Left ventricle myocardium inferior (tissue), 1 donor: ENCODE results near the gene NXF1. TPM values are rescaled to one million over a fixed set of nuclear protein-coding genes. Genes with fewer than 3 reads are reported as not detected.
"Not testable (repeated sequence)": the region's sequence is repeated elsewhere in the genome, so short reads cannot be mapped to it uniquely, and the experiment has no call there.

Source experiments
- DNase-seq: peaks from one replicate; pipeline ENCODE4 v3.0.0-alpha.2; 2020
- H3K27ac ChIP-seq: fragments of 200-600 bp; replicated peaks from 2 replicates; pipeline ENCODE4 v1.8.0; 2021
- H3K27me3 ChIP-seq: fragments of 200-600 bp; 2 replicates; pipeline ENCODE4 v1.8.0; 2021; ENCODE audit warnings: low read depth
- H3K36me3 ChIP-seq: fragments of 200-600 bp; 2 replicates; pipeline ENCODE4 v1.8.0; 2021
- H3K4me1 ChIP-seq: fragments of 200-600 bp; 2 replicates; pipeline ENCODE4 v1.8.0; 2021
- H3K4me3 ChIP-seq: fragments of 200-600 bp; 2 replicates; pipeline ENCODE4 v1.8.0; 2021; ENCODE audit warnings: mild to moderate bottlenecking, moderate library complexity
- H3K9me3 ChIP-seq: fragments of 200-600 bp; replicated peaks from 2 replicates; pipeline ENCODE4 v1.8.0; 2021
- intact Hi-C: fragments of 100-400 bp; cut with micrococcal nuclease; formaldehyde crosslinking; loops from one replicate; pipeline ENCODE4 v1.11.0; 2022
- total RNA-seq: library from RNA; stranded (reverse); fragmentation: NEBNext Ultra II Directional; extraction: Animal tissue kit (Norgen Biotek cat#: 25700); gene quantifications from one replicate; pipeline ENCODE4 v1.2.1, GENCODE V29; 2021
- TF ChIP-seq, protein P1 (sequence below): fragments of 200-600 bp; IDR thresholded peaks from 2 replicates; pipeline ENCODE4 v1.8.0; 2021; ENCODE audit warnings: antibody characterized with exemption, mild to moderate bottlenecking, borderline replicate concordance
- donor health status: DM: no; HTN: yes; CAD: no; lungs with severe emphysema.

Gene NXF1
- total RNA-seq, 1 donor from 2014 or later = 43.2 TPM

DNA sequence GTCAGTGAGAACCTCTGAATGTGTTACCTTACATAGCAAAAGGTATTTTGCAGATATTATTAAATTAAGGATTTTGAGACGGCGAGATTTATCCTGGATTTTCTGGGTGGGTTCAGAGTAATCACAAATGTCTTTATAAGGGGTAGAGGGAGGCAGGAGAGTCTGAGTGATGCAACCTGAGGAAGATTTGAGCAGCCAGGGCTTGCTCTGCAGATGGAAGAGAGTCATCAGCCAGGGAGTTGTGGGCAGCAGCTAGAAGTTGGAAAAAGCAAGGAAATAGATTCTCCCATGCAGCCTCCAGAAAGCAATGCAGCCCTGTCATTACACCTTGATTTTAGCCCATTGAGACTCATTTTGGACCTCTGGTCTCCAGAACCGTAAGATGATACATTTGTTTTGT lies 38.2 kb upstream of the NXF1 start:
- intact Hi-C loops = no loop called here
- Histone ChIP-seq H3K9me3 (no peaks in the 10 kb centered on the region), H3K36me3 (no peaks in the 10 kb centered on the region), H3K4me1 (peaks cover 36% of the 10 kb centered on the region), H3K27me3 (no peaks in the 10 kb centered on the region), H3K27ac (no peak overlapping the region), H3K4me3 (no peak overlapping the region)
- DNase-seq = no peak
- TF ChIP-seq, protein P1, sequence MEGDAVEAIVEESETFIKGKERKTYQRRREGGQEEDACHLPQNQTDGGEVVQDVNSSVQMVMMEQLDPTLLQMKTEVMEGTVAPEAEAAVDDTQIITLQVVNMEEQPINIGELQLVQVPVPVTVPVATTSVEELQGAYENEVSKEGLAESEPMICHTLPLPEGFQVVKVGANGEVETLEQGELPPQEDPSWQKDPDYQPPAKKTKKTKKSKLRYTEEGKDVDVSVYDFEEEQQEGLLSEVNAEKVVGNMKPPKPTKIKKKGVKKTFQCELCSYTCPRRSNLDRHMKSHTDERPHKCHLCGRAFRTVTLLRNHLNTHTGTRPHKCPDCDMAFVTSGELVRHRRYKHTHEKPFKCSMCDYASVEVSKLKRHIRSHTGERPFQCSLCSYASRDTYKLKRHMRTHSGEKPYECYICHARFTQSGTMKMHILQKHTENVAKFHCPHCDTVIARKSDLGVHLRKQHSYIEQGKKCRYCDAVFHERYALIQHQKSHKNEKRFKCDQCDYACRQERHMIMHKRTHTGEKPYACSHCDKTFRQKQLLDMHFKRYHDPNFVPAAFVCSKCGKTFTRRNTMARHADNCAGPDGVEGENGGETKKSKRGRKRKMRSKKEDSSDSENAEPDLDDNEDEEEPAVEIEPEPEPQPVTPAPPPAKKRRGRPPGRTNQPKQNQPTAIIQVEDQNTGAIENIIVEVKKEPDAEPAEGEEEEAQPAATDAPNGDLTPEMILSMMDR = no peak

DNA sequence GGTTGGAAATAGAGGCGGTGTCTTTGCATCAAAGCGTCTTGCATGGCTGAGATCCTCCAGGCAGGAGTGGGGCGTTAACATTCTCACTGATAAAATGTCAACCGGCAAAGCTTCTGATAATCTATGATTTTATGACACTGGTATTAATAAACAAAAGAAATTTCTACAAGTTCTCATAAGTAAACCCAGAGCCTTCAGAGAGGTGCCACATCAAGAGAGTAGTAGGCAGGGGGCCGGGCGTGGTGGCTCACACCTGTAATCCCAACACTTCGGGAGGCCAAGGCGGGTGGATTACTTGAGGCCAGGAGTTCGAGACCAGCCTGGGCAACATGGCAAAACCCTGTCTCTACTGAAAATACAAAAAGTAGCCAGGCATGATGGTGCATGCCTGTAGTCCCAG lies 37.7 kb upstream of the NXF1 start:
- H3K36me3 ChIP-seq, H3K9me3 ChIP-seq, intact Hi-C loops, H3K27me3 ChIP-seq, DNase-seq: not testable (repeated sequence)
- H3K27ac ChIP-seq = peak overlapping the region; percentile 99
- peak overlapping the region; percentile 95 for H3K4me3 ChIP-seq
- H3K4me1 ChIP-seq = peaks cover 42% of the 10 kb centered on the region

DNA sequence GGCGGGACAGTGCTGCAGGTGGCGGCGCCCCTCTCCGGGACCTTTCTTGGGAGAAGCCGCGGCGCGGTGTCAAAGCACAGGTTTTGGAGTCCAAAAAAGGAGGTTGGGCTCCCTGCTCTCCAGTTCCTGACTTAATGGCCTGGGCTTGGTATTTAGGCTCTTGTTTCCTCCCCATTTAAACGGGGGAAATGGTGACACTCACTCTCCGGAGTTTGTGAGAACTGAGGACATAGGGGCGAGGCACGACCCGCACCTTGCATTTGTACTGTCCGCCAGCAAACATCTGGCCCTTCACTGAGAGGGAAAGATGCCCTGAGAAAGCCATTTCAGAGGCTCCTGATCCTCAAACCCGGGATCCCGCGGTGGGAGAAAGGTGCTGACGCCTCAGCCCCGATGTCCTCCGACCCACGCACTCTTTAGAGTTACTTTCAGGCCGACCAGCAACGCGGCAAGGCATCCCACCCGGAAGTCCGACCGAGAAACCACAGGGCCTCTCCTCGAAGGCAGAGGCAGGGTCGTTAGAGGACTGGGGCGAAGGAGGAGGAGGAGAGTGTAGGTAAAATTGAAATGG lies 37.0 kb upstream of the NXF1 start:
- TF ChIP-seq, protein P1 = no peak
- peak overlapping the region; percentile 95 for H3K4me3 ChIP-seq
- H3K27me3 ChIP-seq = no peaks in the 10 kb centered on the region
- H3K36me3 ChIP-seq = no peaks in the 10 kb centered on the region
- DNase-seq = peak; percentile 27
- peak overlapping the region; percentile 99 for H3K27ac ChIP-seq
- intact Hi-C loops = no loop called here
- H3K4me1 ChIP-seq = peaks cover 43% of the 10 kb centered on the region
- H3K9me3 ChIP-seq = no peaks in the 10 kb centered on the region

DNA sequence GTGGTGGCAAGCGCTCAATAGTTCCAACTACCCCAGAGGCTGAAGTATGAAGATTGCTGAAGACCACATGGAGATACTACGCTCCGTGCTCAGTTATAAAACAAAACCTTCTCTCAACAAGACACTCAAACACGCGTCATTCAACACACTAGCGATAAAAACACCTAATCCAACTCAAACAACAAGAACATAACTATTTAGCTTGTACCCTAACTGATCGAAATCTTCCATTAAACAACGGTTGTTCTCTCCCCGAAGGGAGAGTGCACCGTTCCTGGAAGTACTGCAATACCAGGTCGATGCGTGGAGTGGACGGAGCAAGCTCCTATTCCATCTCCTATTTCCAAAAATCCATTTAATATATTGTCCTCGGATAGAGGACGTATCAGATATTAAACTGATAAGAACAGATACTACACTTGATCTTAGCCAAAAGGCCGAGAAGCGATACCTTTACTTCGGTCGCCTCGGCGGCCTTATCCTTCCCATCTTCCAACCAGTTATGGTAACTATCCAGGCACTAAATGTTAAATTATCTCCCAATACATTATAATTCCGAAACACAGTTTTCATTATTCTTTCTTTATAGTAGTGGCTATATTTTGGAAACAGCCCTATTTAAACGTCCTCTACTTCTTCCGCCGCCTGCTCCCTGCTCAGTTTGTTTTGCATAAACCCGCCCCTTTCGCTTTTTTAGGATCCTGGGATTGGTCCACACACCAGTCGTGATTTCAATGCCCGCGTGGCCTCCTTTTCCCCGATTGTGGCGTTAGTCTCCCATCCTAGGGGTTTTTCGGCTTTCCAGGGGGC lies 36.3 kb upstream of the NXF1 start:
- H3K27ac ChIP-seq = peak overlapping the region; percentile 99
- H3K27me3 ChIP-seq = no peaks in the 10 kb centered on the region
- TF ChIP-seq, protein P1 = no peak
- H3K36me3 ChIP-seq = peaks cover 7% of the 10 kb centered on the region
- peaks cover 43% of the 10 kb centered on the region for H3K4me1 ChIP-seq
- intact Hi-C loops = no loop called here
- H3K9me3 ChIP-seq = no peaks in the 10 kb centered on the region
- H3K4me3 ChIP-seq = peak overlapping the region; percentile 95
- peak; percentile 79 for DNase-seq

DNA sequence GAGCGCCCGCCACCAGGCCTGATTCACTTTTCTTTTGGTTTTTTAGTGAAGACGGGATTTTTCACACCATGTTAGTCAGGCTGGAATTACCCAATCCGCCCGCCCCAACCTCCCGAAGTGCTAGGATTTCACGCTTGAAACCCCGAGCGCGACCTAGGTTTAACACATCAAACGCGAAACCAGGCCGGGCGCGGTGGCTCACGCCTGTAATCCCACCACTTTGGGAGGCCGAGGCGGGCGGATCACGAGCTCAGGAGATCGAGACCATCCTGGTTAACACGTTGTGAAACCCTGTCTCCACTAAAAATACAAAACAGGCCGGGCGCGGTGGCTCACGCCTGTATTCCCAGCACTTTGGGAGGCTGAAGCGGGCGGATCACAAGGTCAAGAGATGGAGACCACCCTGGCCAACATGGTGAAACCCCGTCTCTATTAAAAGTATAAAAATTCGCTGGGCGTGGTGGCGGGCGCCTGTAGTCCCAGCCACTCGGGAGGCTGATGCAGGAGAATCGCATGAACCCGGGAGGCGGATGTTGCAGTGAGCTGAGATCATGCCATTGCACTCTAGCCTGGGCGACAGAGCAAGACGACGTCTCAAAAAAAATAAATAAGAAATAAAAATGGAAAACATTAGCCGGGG lies 35.6 kb upstream of the NXF1 start:
- intact Hi-C loops = not testable (repeated sequence)
- peak overlapping the region; percentile 95 for H3K4me3 ChIP-seq

DNA sequence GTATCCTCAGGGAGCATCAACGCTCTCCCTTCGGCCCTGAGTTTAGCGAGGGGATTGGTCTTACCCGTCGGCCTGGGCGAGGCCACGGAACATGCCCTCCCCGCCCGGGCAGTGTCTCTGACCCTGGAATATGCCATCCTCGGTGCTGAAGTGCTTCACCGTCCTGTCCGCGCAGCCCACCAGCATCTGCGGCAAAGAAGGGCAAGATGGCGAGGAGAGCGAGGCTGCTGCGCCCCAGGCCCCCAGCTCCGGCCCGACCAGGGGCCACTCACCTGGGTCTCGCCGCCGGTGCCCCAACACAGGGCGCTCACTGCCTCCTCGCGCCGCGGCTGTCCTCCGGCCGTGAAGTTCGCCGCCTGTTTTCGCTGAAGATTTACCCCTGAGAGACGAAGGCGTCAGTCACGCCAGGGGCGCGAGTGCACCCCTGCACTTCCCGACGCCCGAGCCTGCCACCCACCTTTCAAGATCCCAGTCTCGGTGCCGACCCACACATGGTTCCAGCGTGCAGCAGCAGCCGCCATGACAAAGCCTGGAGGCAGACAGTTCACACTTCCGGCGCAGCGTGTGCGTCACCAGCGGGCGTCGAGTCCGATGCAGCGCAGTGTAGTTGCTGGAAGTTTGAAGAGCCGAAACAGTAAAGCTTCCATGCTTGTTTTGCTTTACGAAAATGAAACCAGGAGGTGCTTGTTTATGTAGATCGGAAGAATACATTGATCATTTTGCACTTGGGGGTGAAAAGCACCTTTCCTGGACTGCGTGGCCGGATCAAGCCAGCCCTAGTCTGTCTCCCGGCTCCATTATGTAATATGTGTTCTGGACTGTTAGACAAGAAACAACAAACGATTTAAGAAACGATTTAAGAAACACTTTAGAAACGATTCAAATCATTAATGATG lies 34.1 kb upstream of the NXF1 start, which contains the start of gene WDR74:
TSS of gene WDR74 (minus strand) at position 541 of the 896 bp plus-strand sequence. CDS start at position 521, 20 bp downstream.
- H3K4me1 ChIP-seq = peaks cover 43% of the 10 kb centered on the region
- peak within 1 kb of the TSS; percentile 99 for H3K27ac ChIP-seq
- H3K27me3 ChIP-seq = no peaks in the 10 kb centered on the region
- TF ChIP-seq, protein P1 = no peak
- peaks cover 28% of the 10 kb centered on the region for H3K36me3 ChIP-seq
- DNase-seq = peak; percentile 93
- H3K4me3 ChIP-seq = peak within 1 kb of the TSS; percentile 95
- intact Hi-C loops = loop anchor here (10.0 kb wide), 1 partner anchor 114 kb away; the partner anchor contains the start of genes HNRNPUL2 and TTC9C
- H3K9me3 ChIP-seq = no peaks in the 10 kb centered on the region

More for the DNA sequence above, 35.6 kb upstream of the NXF1 start:
- Histone ChIP-seq H3K4me1 (peaks cover 43% of the 10 kb centered on the region), H3K27ac (peak overlapping the region; percentile 99), H3K36me3 (peaks cover 13% of the 10 kb centered on the region)
- not testable (repeated sequence) for H3K9me3 ChIP-seq, H3K27me3 ChIP-seq
- DNase-seq = peak; percentile 52
